ENCODE data around the gene NCAM1. TPM values are rescaled to one million over a fixed set of nuclear protein-coding genes. Genes with fewer than 3 reads are reported as not detected.

The NCAM1 gene
- polyA plus RNA-seq, 1 donor (not counting 4 experiments of a cell fraction or from before 2014, with no cell fraction given): 0.04 TPM

DNA sequence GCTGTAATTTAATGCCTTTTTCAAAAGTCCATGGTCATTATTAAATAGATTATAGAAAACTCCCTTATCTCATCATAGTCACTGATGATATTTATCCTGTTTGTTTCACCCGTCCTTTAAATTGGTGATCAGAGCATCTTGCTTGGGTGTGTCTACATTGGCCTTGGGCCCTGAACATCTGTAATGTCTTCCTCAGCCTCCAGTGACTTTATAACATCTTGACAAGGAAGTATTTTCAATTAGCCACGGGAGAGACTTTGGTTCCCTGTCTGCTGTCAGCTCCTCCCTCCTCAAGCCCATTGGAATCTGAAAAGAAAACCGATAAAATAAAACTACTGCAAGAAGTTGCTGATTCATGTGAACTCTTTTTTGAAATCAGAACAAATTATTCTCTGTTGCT is 236.2 kb downstream of the NCAM1 start:
- H2AFZ ChIP-seq (ENCODE audit: control insufficient read depth, low read length): no peak overlapping the region
- no peaks in the 10 kb centered on the region for H3K79me2 ChIP-seq (ENCODE audit: control insufficient read depth, insufficient read depth, low read length)
- H3K36me3 ChIP-seq (ENCODE audit: control insufficient read depth in 2 of 2, extremely low read depth in 1 of 2, insufficient read depth in 2 of 2, low read length in 2 of 2): no peaks in the 10 kb centered on the region
- FAIRE-seq (no peak), DNase-seq (ENCODE audit: low read depth, low spot score) (no peak)
- TF ChIP-seq EZH2 (IDR thresholded peaks at IDR 0.05; ENCODE audit: low read length): no peak
- TF ChIP-seq, protein P1, sequence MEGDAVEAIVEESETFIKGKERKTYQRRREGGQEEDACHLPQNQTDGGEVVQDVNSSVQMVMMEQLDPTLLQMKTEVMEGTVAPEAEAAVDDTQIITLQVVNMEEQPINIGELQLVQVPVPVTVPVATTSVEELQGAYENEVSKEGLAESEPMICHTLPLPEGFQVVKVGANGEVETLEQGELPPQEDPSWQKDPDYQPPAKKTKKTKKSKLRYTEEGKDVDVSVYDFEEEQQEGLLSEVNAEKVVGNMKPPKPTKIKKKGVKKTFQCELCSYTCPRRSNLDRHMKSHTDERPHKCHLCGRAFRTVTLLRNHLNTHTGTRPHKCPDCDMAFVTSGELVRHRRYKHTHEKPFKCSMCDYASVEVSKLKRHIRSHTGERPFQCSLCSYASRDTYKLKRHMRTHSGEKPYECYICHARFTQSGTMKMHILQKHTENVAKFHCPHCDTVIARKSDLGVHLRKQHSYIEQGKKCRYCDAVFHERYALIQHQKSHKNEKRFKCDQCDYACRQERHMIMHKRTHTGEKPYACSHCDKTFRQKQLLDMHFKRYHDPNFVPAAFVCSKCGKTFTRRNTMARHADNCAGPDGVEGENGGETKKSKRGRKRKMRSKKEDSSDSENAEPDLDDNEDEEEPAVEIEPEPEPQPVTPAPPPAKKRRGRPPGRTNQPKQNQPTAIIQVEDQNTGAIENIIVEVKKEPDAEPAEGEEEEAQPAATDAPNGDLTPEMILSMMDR (optimal IDR thresholded peaks at IDR 0.05 in 1 of 3, IDR thresholded peaks at IDR 0.05 in 1 of 3, conservative IDR thresholded peaks at IDR 0.05 in 1 of 3; ENCODE audit: extremely low read depth in 1 of 3, insufficient read depth in 2 of 3, low read length in 3 of 3): no peak
- no peak overlapping the region for H3K27ac ChIP-seq (ENCODE audit: control insufficient read depth, insufficient read depth, low read length)
- peaks cover 14% of the 10 kb centered on the region for H3K4me1 ChIP-seq (ENCODE audit: control insufficient read depth, extremely low read depth, insufficient read depth, low read length)
- H3K4me2 ChIP-seq (ENCODE audit: control insufficient read depth, extremely low read depth, insufficient read depth, low read depth, low read length): no peak overlapping the region
- H4K20me1 ChIP-seq (ENCODE audit: control insufficient read depth, extremely low read depth, insufficient read depth, low read length): no peaks in the 10 kb centered on the region
- no peak overlapping the region for H3K4me3 ChIP-seq (ENCODE audit: control insufficient read depth in 2 of 3, extremely low read depth in 1 of 3, insufficient read depth in 2 of 3, low read depth in 1 of 3, low read length in 3 of 3)
- no peaks in the 10 kb centered on the region for H3K27me3 ChIP-seq (ENCODE audit: control insufficient read depth, extremely low read depth, insufficient read depth, low read length)
- H3K9me3 ChIP-seq (ENCODE audit: control insufficient read depth, low read depth, low read length): no peaks in the 10 kb centered on the region
- H3K9me1 ChIP-seq (ENCODE audit: control insufficient read depth, extremely low read depth, insufficient read depth, low read length): no peaks in the 10 kb centered on the region
- dilution Hi-C loops (cut with MboI; ENCODE audit: extremely low pct_ligation_motif_present, low sequenced_read_pairs): no loop called here
- H3K9ac ChIP-seq (ENCODE audit: control insufficient read depth, extremely low read depth, insufficient read depth, low read length): no peak overlapping the region

DNA sequence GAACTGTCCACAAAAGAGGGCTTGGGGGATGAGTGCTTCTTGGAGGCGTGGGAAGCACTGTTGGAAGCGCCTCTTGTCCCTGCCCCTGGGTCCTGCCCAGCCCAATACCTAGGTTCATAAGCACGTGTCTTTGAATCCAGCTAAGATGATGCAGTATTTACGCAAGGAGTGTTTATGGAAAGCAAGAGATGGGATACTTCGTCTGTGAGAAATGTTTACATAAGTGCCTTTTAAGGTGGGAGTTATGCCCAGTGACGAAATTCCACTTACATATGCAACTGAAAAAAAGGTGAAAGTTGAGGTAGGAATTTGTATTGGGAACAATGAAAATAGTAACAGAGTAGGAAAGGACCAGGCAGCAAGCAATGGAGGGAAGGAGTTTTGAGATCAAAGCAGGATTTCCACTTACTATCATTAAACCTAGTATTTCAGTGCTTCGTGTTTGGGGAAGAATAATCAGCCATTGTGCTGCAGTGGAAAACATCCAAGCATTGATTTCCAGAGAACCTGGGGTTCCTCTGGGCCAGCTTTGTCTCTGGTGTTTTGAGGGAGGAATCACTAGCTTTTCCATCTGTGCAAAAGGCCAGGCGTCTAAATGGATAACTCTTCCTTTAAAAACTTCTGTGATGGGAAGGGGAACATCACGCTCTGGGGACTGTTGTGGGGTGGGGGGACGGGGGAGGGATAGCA is 237.9 kb downstream of the NCAM1 start:
- no peaks in the 10 kb centered on the region for H3K27me3 ChIP-seq (ENCODE audit: control insufficient read depth, extremely low read depth, insufficient read depth, low read length)
- H3K9me3 ChIP-seq (ENCODE audit: control insufficient read depth, low read depth, low read length): no peaks in the 10 kb centered on the region
- DNase-seq (ENCODE audit: low read depth, low spot score): no peak
- H3K9ac ChIP-seq (ENCODE audit: control insufficient read depth, extremely low read depth, insufficient read depth, low read length): no peak overlapping the region
- H3K4me3 ChIP-seq (ENCODE audit: control insufficient read depth in 2 of 3, extremely low read depth in 1 of 3, insufficient read depth in 2 of 3, low read depth in 1 of 3, low read length in 3 of 3): no peak overlapping the region
- H3K79me2 ChIP-seq (ENCODE audit: control insufficient read depth, insufficient read depth, low read length): no peaks in the 10 kb centered on the region
- no peak overlapping the region for H2AFZ ChIP-seq (ENCODE audit: control insufficient read depth, low read length)
- no peaks in the 10 kb centered on the region for H4K20me1 ChIP-seq (ENCODE audit: control insufficient read depth, extremely low read depth, insufficient read depth, low read length)
- FAIRE-seq: no peak
- H3K36me3 ChIP-seq (ENCODE audit: control insufficient read depth in 2 of 2, extremely low read depth in 1 of 2, insufficient read depth in 2 of 2, low read length in 2 of 2): no peaks in the 10 kb centered on the region
- dilution Hi-C loops (cut with MboI; ENCODE audit: extremely low pct_ligation_motif_present, low sequenced_read_pairs): no loop called here
- TF ChIP-seq, protein P1 (optimal IDR thresholded peaks at IDR 0.05 in 1 of 3, IDR thresholded peaks at IDR 0.05 in 1 of 3, conservative IDR thresholded peaks at IDR 0.05 in 1 of 3; ENCODE audit: extremely low read depth in 1 of 3, insufficient read depth in 2 of 3, low read length in 3 of 3): no peak
- TF ChIP-seq EZH2 (IDR thresholded peaks at IDR 0.05; ENCODE audit: low read length): no peak
- H3K9me1 ChIP-seq (ENCODE audit: control insufficient read depth, extremely low read depth, insufficient read depth, low read length): no peaks in the 10 kb centered on the region
- H3K4me2 ChIP-seq (ENCODE audit: control insufficient read depth, extremely low read depth, insufficient read depth, low read depth, low read length): no peak overlapping the region
- H3K27ac ChIP-seq (ENCODE audit: control insufficient read depth, insufficient read depth, low read length): no peak overlapping the region
- H3K4me1 ChIP-seq (ENCODE audit: control insufficient read depth, extremely low read depth, insufficient read depth, low read length): peaks cover 16% of the 10 kb centered on the region
